Activated CD8-positive, alpha-beta memory T cell treated with anti-CD3 and anti-CD28 coated beads for 4 hours (primary cell): ENCODE measurements around the gene PI4K2A.
"Not testable (repeated sequence)": the region's sequence is repeated elsewhere in the genome, so short reads cannot be mapped to it uniquely, and the experiment has no call there.

ENCODE experiments used
- DNase-seq, 2 donors: peaks; one replicate each; pipeline ENCODE4 v3.0.0-alpha.2; 2020; ENCODE audit warnings: low read depth in 2 of 2

Gene PI4K2A

DNA sequence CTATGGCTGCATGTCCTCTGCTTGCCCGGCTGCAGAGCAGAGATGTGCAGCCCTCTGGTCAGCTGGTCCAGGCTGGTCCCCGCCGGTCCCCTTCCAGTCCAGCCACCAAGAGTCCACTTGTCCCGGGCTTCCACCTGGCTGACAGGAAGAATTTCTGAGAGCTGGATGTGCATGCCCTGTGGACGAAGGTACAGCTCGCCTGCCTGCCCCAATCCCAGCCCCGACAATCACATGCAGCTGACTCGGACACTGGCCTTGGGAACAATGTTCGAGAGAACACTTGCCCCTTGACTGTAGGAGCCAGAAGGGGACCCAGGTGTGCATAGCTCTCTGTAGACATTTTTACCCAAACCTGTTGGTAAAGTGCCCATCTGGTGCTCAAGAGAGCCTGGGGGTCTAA is 34.8 kb downstream of the PI4K2A start:
- no peak for DNase-seq

DNA sequence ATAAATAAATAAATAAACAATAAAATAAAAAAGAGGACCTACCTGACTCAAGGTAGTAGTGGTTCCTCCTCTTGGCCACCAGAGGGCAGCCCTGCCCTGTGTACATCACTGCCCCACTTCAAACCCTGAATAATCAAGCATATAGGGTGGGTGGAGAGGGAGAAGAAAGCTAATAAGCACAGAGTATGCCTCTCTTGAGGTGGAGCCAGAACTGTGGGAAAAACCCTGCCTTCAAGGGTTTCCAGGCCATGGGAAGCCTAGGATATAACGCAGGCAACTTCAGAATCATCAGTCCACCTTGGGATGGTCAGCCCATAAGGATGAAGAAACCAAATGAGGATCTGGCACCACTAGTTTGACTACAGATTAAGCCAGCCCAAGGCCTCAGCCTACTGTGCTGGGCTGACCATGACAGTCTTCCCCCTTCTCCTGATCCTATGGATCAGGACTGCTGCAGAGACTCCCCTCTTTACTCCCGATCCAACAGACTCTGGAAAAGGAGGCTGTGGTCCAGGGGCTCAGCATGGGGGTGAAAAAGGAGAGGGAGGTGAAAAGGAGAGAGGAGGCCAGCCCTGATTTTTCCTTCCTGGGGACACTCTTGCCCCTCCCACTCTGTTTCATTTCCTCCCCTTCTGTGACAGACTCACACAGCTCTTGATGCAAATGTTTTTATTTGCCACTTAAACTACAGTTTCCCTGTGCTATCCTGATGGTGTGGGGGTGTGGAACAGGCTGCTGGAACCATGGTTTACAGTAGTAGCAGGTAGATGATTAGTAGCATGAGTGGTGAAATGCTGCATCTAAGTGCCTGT is 36.5 kb downstream of the PI4K2A start:
- DNase-seq, result peak in 1 of 2 donors; percentile 26

DNA sequence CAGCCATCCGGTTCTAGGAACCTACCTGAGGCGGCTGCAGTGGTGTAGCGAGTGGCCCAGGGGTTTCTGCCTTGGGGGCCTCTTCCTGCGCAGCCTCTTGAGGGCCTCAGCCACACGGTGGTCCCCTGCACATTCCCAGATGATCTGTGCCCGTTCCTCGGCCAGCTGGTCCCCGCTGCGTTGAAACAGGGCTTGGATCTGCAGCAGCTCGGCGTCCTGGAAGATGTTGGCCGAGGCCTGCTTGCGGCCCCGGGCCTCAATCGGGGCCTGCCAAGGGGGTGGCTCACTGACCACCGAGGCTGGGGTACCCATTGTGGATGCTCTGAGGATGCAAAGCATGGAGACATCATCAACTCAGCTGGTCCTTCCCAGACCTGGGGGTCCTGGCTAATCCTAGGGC is 39.1 kb downstream of the PI4K2A start:
- DNase-seq, result no peak

DNA sequence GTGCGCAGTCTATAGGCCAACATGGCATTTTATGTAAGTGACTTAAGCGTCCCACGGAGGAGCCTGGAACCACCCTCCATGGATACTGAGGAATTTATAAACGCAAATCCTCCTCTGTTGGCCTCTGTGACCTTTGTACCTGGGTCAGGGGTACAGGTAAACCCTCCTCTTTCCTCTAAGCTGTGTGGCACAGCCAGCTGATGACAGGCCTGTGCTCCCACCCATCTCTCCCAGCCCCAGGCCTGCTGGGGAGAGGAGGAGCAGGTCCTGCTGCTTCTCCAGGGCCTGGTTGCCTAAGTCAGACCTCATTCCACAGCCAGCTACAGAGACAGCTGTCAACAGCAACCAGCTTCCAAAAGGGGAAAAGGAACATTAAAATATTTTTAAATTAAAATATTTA is 41.6 kb downstream of the PI4K2A start:
- no peak for DNase-seq

DNA sequence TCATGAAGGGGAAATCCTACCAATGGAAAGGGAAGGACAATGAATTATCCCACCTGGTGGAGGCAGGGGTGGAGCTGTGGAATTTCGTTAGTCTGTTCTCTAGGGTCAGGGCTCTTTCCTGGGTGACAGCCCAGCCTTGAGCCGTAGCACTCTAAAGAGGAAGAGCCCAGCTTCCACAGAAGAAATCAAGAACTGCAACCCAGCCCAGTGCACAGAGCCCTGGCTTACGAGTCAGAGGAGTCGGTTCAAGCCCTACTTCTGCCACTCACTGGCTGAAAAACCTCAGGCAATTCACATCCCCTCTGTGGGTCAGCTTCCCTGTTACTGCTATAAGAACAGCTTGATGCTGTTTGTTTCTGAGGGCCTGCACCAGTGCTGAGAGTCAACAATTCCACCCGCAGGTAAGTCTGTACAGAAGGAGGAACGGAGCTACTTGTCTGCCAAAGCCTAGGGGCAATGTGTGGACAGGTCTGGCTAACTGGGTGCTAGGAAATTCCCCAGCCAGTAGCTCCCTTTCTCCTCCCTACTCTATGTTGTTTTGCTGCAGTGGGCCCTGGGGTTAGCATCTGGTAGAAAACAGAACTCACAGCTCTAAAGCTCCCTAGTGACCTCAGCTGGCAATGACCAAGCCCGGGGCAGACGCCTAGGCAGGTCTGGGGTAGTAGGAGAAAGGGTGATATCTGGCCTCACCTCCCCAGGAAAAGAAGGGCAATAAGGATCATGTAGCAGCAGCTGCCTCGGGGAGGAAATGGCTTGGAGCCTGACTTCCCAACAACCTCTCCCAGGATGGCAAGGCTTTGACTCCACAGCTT is 43.3 kb downstream of the PI4K2A start:
- DNase-seq, result no peak

DNA sequence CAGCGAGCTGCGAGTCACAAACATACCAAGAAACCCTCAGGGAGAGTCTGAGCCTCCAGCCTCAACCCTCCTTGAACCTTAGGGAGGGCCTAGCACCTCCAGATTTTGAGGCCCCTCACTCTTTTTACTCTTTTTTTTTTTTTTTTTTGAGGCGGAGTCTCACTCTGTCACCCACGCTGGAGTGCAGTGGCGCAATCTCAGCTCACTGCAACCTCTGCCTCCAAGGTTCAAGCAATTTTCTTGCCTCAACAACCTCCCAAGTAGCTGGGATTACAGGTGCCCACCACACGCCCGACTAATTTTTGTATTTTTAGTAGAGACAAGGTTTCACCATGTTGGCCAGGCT is 43.9 kb downstream of the PI4K2A start:
- not testable (repeated sequence) for DNase-seq

DNA sequence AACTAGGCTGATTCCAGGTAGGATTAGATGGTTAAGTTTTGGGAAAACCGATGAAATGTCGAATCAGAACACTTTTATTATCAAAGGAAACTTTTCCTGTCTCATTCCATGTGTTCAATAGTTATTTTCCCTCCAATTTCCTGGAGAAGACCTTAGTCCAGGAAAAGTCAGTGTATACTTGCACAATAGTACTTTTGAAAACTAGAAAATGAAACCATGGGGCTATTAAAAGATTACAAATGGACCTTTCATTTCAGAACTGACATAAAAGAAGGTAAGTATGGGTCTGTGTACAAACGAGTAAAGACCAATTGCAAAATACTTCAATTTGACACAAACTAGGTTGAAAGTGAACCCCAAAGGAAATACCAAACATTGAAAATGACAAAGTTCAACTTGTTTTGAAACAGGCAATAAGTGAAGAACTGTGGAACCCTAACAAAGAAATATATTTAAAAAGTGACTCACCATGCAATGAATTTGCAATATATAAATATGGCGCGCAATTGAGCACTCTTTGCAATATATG is 44.5 kb downstream of the PI4K2A start:
- DNase-seq, result no peak

DNA sequence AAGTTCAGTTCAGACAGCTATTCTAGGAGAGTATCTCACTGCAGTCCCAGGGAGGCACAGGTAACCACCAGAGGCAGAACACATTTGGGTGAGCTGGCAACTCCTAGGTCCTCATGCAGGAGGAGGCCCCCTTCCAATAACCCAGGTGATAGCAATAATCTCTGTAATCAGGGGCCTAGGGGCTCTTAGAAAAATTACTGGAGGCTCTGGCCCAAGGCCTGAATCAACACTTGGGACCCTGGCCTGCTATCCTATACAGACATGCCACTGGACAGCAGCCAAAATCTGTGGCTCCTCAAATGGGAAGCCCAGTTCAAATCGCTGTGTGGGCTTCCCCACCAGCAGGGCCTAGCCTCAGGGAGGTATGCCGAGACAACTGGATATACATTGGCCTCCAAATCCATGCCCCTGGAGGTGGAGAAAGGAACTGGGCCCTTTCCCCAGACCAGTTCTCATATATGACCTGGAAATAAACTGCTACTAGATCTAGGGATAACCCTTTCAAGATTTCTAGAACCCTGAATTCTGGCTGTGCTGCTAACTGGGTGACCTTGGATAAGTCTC is 45.0 kb downstream of the PI4K2A start:
- no peak for DNase-seq

DNA sequence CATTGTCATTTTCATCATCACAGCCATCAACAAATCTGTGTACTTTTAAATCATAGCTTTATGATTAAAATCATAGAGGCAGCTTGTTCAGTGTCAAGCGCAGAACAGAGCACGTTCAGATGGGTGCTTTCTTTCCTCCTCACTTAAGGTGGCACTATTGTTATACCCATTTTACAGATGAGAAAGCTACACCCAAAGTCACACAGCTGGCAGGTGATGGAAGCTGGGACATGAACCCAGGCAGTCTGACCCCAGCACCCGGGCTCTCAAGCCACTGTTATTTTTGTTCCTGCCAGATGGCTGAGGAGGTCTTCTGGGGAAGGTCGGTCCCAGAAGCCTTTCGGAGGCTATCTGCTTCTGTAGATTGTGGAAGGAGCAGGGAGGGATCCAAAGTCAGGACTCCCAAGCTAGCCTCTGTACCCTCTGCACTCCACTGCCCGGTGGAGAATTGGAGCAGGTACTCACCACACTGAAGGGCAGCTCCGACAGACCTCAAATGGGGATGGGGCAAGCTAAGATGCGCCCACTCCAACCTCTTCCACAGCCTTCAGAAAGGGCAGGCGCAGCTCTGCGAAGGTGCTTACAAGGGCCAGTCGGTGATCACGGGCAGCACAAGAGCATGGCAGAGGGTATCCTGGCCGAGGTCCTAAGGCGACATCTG is 46.0 kb downstream of the PI4K2A start:
- DNase-seq, result no peak

DNA sequence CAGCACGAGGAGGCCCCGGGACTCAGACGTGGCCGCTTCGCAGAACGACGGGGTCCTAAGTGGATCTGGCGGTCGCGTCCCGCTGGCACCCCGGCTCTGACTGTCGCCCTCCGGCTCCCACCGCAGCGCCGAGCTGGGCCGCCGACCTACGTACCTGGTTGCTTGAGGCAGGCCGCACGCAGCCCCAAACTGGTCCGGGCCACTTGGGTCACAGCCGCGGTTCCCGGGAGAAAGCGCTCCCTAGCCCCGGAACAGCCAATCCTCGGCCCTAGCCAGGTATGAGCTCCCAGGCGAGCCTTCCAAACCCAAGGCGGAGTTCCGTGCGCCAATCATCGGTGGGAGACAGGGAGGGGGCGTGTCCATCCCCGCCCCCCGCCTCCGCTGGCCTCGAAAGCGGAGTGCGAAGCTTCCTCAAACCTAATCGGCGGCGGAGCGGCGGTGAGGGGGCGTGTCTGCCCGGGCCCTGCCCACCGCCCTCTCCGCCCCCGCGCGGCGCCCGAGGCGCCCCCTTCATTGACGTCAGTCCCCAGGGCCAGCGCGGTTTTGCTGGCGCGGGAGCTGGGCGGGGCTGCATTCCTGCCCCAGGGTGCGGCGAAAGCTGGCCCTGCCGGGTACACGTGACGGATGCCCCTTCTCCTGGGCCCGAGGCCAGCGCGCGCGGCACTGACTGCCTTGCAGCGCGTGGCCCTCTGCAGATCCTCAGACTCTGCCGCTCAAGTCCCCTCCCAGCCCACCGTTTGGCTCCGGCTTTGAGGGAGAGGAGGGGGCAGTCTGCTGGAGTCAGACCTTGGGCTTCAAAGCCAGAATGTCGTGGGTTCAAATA is 46.7 kb downstream of the PI4K2A start, which contains the start of gene AVPI1:
TSS of gene AVPI1 (minus strand) at position 280 of the 823 bp plus-strand sequence. CDS start 7,336 bp downstream, outside the sequence.
- peak; percentile 92 to 93 for DNase-seq

DNA sequence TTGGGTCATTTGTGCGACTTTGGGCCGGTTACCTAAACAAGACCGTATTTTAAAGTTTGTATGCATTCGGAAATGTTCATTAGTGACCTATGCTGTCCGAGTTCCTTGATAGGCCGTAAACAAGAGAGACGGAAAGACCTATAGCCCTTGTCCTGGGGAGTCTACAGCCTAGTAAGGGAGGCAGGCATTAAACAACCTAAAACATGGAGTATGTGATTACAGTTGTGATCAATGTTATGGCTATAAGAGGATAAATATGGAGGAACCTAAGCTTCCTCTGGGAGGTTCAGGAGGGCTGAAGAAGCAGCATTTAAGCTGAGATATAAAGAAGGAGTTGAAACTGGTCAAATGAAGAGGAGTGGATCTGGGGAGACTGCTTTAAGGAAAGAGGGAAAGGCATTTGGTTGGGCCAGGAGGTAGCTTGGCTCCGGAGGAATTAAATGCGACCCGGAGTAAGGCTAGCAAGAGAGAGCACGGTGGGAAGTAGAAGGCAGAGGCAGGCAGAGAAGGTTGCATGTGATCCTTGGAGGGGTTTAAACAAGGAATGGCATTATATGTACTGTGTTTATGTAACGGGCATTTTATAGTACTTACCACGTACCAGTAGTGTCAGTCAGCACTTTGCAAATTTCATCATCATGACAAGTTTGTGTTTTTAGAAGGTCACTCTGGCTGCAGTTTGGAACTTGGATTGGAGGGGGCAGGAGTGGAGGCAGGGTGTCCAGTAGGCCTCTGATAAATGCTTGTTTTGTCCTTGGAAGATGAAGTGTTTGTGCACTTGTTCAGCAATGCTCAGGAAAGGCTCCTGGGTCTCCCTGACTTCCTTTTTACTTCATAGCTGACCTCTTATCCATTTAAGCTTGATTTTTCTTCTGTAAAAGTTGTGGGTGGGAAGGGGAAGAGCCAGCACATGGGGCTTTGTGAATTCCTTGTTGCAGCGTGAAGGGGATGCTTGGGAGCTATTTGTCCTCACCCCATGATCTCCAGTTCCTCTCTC is 47.6 kb downstream of the PI4K2A start:
- no peak for DNase-seq

DNA sequence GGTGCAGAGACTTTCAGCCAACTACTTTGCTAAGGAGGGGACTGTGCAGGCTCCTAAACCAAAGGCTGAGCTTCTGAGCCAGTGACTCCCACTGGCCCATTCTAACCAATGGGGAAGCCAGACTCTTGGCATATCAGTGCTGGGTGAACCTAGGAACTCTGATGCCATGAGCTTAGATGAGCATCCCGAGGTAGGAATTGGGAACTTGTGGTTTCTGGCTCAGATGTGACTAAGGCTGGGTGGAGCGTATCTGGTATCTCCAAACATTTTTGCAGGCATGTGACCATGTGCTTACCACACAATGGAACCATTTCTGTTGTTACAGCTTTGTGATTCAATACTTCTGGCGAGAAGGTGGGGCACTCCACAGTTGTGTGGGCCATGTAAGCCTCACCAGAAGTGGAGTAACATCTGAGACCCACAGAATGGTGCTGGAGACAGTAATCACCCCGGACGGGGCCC is 49.1 kb downstream of the PI4K2A start:
- DNase-seq, result no peak

DNA sequence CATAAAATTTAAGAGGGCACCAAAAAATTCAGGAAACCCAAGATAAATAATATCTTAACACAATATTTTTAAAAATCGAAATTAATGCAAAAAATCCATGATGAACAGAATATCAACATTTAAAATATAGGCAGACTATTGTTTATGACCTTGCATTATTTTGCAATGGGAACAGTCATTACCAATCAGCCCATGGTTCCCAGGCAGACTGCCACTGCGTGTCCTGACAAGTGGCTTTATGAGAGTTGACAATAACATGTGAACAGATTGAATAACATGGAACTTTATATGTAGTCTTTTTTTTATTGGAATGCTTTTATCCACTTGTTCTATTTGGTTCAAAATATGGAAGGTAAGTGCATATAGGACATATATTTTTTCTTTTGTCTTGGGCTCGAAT is 49.7 kb downstream of the PI4K2A start:
- DNase-seq, result no peak

DNA sequence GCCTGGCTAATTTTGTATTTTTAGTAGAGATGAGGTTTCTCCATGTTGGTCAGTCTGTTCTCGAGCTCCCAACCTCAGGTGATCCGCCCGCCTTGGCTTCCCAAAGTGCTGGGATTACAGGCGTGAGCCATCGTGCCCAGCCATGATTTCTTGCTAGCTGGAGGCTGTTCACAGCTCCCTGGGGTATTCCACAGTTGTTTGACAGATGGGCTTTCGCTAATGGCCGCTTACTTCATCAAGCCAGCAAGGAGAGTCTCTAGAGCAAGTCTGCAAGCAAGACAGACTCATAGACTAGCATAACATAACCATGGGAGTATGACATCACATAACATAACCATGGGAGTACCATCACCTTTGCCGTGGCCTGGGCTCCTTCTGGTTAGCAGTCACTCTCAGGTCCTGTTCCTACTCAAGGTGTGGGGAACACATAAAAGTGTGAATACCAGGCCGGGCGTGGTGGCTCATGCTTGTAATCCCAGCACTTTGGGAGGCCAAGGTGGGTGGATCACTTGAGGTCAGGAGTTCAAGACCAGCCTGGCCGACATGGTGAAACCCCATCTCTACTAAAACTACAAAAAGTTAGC is 57.7 kb downstream of the PI4K2A start:
- not testable (repeated sequence) for DNase-seq

DNA sequence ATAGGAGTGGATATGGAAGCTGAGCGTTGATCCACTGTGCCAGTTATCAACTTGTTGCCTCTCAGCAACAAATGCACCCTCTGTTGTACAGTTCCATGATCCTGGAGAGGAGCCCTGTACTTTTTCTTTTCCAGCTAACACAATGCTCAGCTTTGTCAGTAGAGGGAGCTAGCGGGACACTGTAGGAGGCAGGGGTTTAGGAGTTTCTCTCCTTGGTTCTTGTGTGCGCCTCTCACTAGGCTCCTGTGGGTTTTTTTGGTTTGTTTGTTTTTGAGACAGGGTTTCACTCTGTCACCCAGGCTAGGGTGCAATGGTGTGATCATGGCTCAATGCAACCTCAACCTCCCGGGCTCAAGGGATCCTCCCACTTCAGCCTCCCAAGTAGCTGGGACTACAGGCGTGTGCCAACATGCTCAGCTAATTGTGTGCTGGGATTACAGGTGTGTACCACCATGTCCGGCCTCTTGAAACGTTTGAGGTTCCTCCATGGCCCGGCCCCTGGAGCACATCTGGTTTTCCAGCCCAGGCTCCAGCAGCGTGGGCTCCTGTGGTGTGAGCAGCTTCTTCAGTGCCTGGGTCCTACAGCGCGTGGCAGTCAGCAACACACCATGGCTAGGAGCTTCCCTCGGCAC is 61.1 kb downstream of the PI4K2A start:
- peak in 1 of 2 donors; percentile 13 for DNase-seq

DNA sequence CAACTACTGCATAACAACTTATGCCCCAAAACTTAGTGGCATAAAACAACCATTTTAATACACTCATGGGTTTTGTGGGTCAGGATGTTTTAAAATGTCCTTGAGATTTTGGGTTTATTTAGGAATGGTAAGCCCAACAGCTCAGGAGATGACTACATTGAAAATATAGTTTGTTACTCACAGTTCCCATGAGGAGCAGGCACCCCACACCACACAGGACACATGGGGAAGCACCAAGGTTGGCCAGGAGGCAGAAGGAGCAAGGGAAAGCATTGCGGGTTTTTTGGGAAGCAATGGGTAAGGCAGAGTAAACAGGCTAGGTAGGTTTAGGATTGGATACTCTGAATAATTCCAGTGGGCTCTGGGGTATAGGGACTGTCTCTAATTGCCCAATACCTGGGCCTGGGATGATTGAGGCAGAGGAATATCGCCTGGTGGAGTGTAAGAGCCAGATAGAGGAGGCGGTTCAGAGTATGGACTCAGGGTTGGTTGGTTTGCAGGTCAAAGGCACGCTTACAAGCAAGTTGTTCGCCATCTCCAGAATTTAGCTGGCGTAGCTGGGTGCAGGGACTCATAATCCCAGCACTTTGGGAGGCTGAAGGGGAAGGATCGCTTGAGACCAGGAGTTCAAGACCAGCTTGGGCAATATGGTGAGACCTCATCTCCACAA is 63.1 kb downstream of the PI4K2A start:
- DNase-seq, result no peak

DNA sequence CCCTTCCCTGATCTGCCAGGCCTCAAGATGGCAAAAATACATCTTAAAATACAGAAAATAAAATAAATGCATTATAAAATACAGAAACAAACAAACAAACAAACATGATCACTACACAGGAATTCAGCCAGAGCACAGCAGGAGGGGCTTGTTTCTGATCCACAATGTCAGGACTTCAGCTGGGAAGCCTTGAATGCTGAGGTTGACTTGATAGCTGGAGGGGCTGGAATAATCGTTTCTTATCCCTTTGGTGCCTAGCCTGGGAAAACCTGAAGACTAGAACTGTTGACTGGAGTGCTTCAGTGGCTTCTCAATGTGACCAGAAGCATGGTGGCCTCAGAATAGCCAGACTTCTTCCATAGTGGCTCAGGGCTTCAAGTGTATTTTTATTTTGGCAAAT is 63.9 kb downstream of the PI4K2A start:
- no peak for DNase-seq

DNA sequence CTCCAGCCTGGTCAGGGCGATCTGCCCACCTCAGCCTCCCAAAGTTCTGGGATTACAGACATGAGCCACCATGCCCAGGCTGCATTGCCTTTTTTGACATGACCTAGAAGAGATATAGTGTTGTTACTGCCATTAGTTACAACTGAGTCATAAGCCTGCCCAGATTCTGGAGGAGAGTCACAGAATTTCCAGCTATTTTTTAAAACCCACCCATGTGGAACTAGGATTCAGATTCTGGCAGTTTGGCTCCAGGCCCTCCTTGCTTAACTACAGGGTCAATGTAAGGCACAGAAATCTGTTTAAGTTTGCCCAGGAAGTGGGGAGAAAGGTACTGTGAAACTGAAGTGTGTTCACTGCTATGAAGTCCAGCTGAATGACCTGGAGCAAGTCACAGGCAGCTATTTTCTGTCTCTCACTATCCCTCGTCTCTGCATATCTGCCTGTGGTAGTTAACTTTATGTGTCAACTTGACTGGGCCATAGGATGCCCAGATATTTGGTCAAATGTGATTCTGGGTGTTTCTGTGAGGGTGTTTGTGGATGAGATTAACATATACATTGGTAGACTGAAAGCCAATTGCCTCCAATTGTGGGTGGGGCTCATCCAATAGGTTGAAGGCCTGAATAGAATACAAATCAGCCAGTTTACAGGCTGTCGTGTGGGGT is 64.7 kb downstream of the PI4K2A start:
- DNase-seq, result no peak
